Neural cell (in vitro differentiated cells): ENCODE results near the gene SPINT1. TPM values are rescaled to one million over a fixed set of nuclear protein-coding genes. Genes with fewer than 3 reads are reported as not detected.

Source experiments
- H2AFZ ChIP-seq: fragments of 200-600, 300-800 bp; sonication (generic), shearing (Covaris generic); 2 replicates; pipeline ENCODE4 v1.6.0; 2014; ENCODE audit warnings: low read depth, mild to moderate bottlenecking, antibody characterized with exemption, low read length, moderate library complexity
- H3F3A ChIP-seq: fragments of 200-600 bp; shearing (Covaris generic); 2 replicates; pipeline ENCODE4 v1.6.1; 2016; ENCODE audit warnings: mild to moderate bottlenecking, moderate library complexity, mixed read lengths, antibody characterized with exemption, low read length; ENCODE audit not compliant: insufficient read depth, poor library complexity, severe bottlenecking
- H3K27ac ChIP-seq: fragments of 200-600, 300-800 bp; sonication (generic), shearing (Covaris generic); 2 replicates; pipeline ENCODE4 v1.5.1; 2014; ENCODE audit warnings: mild to moderate bottlenecking, low read length, moderate library complexity
- H3K27me3 ChIP-seq: fragments of 300-800, 200-600 bp; sonication (generic), shearing (Covaris generic); 2 replicates; pipeline ENCODE4 v1.6.0; 2014; ENCODE audit warnings: mild to moderate bottlenecking, low read depth, low read length, moderate library complexity; ENCODE audit not compliant: insufficient read depth
- H3K36me3 ChIP-seq: fragments of 300-800, 200-600 bp; sonication (generic), shearing (Covaris generic); 2 replicates; pipeline ENCODE4 v1.5.1; 2014; ENCODE audit warnings: mild to moderate bottlenecking, antibody characterized with exemption, low read length, moderate library complexity; ENCODE audit not compliant: insufficient read depth
- H3K4me2 ChIP-seq: fragments of 300-800, 200-600 bp; sonication (generic), shearing (Covaris generic); 2 replicates; pipeline ENCODE4 v1.6.0; 2014; ENCODE audit warnings: mild to moderate bottlenecking, low read length
- H3K4me3 ChIP-seq: fragments of 300-800, 200-600 bp; sonication (generic), shearing (Covaris generic); 2 replicates; pipeline ENCODE4 v1.5.1; 2014; ENCODE audit warnings: mild to moderate bottlenecking, low read length, moderate library complexity
- H3K79me2 ChIP-seq: fragments of 200-600 bp; shearing (Covaris generic); replicated peaks from 2 replicates; pipeline ENCODE4 v1.6.0; 2014; ENCODE audit warnings: mild to moderate bottlenecking, low read length, moderate library complexity; ENCODE audit not compliant: insufficient read depth
- H3K9ac ChIP-seq: fragments of 300-800, 200-600 bp; sonication (generic), shearing (Covaris generic); 2 replicates; pipeline ENCODE4 v1.6.1; 2016; ENCODE audit warnings: mild to moderate bottlenecking, low read length, mixed read lengths
- H3K9me2 ChIP-seq: fragments of 200-600 bp; shearing (Covaris generic); 2 replicates; pipeline ENCODE4 v1.6.1; 2016; ENCODE audit warnings: mild to moderate bottlenecking, low read length, mixed read lengths; ENCODE audit not compliant: insufficient read depth
- H3K9me3 ChIP-seq: fragments of 200-600, 300-800 bp; sonication (generic), shearing (Covaris generic); 2 replicates; pipeline ENCODE4 v1.6.1; 2016; ENCODE audit warnings: mild to moderate bottlenecking, mixed run types, low read length, moderate library complexity, mixed read lengths
- H4K20me1 ChIP-seq: fragments of 200-600 bp; shearing (Covaris generic); 2 replicates; pipeline ENCODE4 v1.6.1; 2016; ENCODE audit warnings: mild to moderate bottlenecking, mixed run types; ENCODE audit not compliant: insufficient read depth
- EP300 ChIP-seq: fragments of 450-650 bp; conservative IDR thresholded peaks from 2 replicates; pipeline ENCODE4 v1.6.1; 2014; ENCODE audit warnings: antibody characterized with exemption, mild to moderate bottlenecking, moderate library complexity; ENCODE audit not compliant: poor library complexity, severe bottlenecking
- EZH2 ChIP-seq: fragments of 200-600, 300-800 bp; shearing (Covaris generic), sonication (generic); IDR thresholded peaks from 2 replicates; pipeline ENCODE4 v1.6.1; 2014; ENCODE audit warnings: antibody characterized with exemption, low read length, borderline replicate concordance, mild to moderate bottlenecking; ENCODE audit not compliant: insufficient read depth, poor library complexity, severe bottlenecking
- MXI1 ChIP-seq: fragments of 450-650 bp; conservative IDR thresholded peaks from 2 replicates; pipeline ENCODE4 v1.6.1; 2014; ENCODE audit warnings: antibody characterized with exemption, mild to moderate bottlenecking; ENCODE audit not compliant: poor library complexity, severe bottlenecking
- POLR2AphosphoS5 ChIP-seq: IDR thresholded peaks from 2 replicates; pipeline ENCODE4 v1.6.1; 2012
- RAD21 ChIP-seq: fragments of 450-650 bp; conservative IDR thresholded peaks from 2 replicates; pipeline ENCODE4 v1.6.1; 2014; ENCODE audit warnings: antibody characterized with exemption, mild to moderate bottlenecking, moderate library complexity
- SMC3 ChIP-seq: fragments of 450-650 bp; conservative IDR thresholded peaks from 2 replicates; pipeline ENCODE4 v1.6.1; 2014; ENCODE audit warnings: antibody characterized with exemption, mild to moderate bottlenecking, moderate library complexity; ENCODE audit not compliant: poor library complexity
- TAF1 ChIP-seq: IDR thresholded peaks from 2 replicates; pipeline ENCODE4 v1.6.1; 2012; ENCODE audit warnings: low read depth
- polyA plus RNA-seq: library from polyadenylated mRNA; depleted of rRNA; stranded (reverse); fragments of >200 nt; gene quantifications from 2 replicates; pipeline ENCODE4 v1.2.3, GENCODE V29; 2014
- TF ChIP-seq, protein P1 (sequence below): fragments of 450-650 bp; IDR thresholded peaks from 2 replicates; pipeline ENCODE4 v1.5.1; 2014; ENCODE audit warnings: antibody characterized with exemption, mild to moderate bottlenecking, moderate library complexity; ENCODE audit not compliant: poor library complexity, severe bottlenecking
- TF ChIP-seq, protein P2 (sequence below): IDR thresholded peaks from 2 replicates; pipeline ENCODE4 v1.6.1; 2012; ENCODE audit warnings: borderline replicate concordance

SPINT1 gene
- polyA plus RNA-seq, 1 donor from 2014 or later, result 0.68 TPM

DNA sequence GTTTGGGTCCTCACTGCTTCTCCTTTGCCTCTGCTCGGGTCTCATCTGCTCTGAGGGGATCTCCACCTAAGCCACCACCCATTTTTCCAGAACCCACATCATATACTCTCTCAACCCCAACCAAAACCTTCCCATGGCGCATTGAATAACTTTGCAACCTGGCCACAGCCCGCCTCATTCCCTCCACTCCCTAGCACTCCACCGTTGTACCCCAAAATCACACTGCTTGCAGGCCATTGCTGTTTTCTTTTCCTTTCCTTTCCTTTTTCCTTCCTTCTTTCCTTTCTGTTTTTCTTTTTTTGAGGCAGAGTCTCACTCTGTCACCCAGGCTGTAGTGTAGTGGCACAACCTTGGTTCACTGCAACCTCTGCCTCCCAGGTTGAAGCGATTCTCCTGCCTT, 47.3 kb downstream of the SPINT1 start:
- H3K27me3 ChIP-seq, result no peaks in the 10 kb centered on the region
- no peak overlapping the region for H3K9ac ChIP-seq
- no peaks in the 10 kb centered on the region for H4K20me1 ChIP-seq
- no peaks in the 10 kb centered on the region for H3K36me3 ChIP-seq
- no peaks in the 10 kb centered on the region for H3K9me2 ChIP-seq
- H3F3A ChIP-seq, result no peaks in the 10 kb centered on the region
- no peak for TF ChIP-seq MXI1
- no peak for TF ChIP-seq EP300
- TF ChIP-seq, protein P1, sequence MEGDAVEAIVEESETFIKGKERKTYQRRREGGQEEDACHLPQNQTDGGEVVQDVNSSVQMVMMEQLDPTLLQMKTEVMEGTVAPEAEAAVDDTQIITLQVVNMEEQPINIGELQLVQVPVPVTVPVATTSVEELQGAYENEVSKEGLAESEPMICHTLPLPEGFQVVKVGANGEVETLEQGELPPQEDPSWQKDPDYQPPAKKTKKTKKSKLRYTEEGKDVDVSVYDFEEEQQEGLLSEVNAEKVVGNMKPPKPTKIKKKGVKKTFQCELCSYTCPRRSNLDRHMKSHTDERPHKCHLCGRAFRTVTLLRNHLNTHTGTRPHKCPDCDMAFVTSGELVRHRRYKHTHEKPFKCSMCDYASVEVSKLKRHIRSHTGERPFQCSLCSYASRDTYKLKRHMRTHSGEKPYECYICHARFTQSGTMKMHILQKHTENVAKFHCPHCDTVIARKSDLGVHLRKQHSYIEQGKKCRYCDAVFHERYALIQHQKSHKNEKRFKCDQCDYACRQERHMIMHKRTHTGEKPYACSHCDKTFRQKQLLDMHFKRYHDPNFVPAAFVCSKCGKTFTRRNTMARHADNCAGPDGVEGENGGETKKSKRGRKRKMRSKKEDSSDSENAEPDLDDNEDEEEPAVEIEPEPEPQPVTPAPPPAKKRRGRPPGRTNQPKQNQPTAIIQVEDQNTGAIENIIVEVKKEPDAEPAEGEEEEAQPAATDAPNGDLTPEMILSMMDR, result no peak
- TF ChIP-seq RAD21, result no peak
- no peak for TF ChIP-seq TAF1
- TF ChIP-seq, protein P2, sequence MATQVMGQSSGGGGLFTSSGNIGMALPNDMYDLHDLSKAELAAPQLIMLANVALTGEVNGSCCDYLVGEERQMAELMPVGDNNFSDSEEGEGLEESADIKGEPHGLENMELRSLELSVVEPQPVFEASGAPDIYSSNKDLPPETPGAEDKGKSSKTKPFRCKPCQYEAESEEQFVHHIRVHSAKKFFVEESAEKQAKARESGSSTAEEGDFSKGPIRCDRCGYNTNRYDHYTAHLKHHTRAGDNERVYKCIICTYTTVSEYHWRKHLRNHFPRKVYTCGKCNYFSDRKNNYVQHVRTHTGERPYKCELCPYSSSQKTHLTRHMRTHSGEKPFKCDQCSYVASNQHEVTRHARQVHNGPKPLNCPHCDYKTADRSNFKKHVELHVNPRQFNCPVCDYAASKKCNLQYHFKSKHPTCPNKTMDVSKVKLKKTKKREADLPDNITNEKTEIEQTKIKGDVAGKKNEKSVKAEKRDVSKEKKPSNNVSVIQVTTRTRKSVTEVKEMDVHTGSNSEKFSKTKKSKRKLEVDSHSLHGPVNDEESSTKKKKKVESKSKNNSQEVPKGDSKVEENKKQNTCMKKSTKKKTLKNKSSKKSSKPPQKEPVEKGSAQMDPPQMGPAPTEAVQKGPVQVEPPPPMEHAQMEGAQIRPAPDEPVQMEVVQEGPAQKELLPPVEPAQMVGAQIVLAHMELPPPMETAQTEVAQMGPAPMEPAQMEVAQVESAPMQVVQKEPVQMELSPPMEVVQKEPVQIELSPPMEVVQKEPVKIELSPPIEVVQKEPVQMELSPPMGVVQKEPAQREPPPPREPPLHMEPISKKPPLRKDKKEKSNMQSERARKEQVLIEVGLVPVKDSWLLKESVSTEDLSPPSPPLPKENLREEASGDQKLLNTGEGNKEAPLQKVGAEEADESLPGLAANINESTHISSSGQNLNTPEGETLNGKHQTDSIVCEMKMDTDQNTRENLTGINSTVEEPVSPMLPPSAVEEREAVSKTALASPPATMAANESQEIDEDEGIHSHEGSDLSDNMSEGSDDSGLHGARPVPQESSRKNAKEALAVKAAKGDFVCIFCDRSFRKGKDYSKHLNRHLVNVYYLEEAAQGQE, result no peak
- TF ChIP-seq EZH2, result no peak
- TF ChIP-seq POLR2AphosphoS5, result no peak
- TF ChIP-seq SMC3, result no peak
- no peak overlapping the region for H2AFZ ChIP-seq
- H3K79me2 ChIP-seq, result peaks cover 13% of the 10 kb centered on the region
- no peaks in the 10 kb centered on the region for H3K9me3 ChIP-seq
- no peak overlapping the region for H3K4me3 ChIP-seq
- H3K4me2 ChIP-seq, result no peak overlapping the region
- H3K27ac ChIP-seq, result no peak overlapping the region

DNA sequence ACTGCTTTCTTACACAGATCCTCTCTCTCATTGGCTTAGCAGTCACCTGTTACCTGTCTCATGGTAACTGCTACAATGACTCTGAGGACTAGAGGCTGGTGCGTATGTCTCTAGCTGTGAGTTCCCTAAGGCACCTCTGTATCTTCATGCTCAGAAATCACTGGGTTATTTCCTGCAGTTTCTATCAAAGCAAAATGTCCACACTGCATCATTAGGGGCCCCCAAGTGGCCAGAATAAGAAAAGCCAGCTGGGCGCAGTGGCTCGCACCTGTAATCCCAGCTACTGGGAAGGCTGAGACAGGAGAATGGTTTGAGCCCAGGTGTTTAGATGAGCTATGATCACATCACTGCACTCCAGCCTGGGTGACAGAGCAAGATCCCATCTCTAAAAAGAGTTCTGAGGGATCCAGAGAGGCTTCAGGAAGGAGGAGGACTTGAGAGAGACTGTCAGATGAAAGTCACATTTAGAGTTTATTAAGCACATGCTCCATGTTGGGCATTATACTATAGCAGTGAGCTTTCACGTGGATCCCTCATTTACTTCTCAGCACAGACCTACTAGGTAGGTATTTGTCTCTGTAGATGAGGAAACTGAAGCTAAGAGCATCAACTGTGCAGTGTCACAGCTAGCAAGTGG, 48.1 kb downstream of the SPINT1 start:
- Histone ChIP-seq H3K79me2 (peaks cover 13% of the 10 kb centered on the region), H3K4me3 (no peak overlapping the region), H3K27ac (no peak overlapping the region), H3K9me3 (no peaks in the 10 kb centered on the region), H3K4me2 (no peak overlapping the region), H3K27me3 (no peaks in the 10 kb centered on the region), H3K36me3 (no peaks in the 10 kb centered on the region), H4K20me1 (no peaks in the 10 kb centered on the region), H3F3A (no peaks in the 10 kb centered on the region), H2AFZ (no peak overlapping the region), H3K9me2 (no peaks in the 10 kb centered on the region), H3K9ac (no peak overlapping the region)
- peak; percentile 68 for TF ChIP-seq RAD21
- TF ChIP-seq, protein P1, result peak; percentile 74
- TF ChIP-seq SMC3, result peak; percentile 63
- TF ChIP-seq TAF1, result no peak
